ENCODE data around the gene ZNF33A.

DNA sequence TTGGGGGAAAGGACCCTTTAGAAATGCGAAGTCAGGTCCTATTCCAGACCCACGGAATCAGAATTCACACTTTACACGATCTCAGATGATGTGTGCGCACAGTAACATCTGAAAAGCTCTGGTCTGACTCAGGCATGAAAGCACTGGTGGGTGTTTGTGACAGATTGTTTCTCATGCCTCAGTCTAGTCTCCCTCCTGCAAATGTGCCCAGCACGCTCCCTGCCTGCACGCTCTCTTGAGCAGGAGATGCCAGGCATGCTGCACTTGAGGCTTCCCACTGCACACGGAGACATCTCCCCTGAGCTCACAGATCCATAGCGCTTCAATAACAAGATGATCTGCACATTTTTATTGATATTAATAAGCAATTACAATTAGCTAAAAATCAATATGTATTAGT is 60.0 kb downstream of the ZNF33A start:
- TF ChIP-seq, protein P1, sequence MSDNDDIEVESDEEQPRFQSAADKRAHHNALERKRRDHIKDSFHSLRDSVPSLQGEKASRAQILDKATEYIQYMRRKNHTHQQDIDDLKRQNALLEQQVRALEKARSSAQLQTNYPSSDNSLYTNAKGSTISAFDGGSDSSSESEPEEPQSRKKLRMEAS (IDR thresholded peaks at IDR 0.05), result no peak
- TF ChIP-seq, protein P2, sequence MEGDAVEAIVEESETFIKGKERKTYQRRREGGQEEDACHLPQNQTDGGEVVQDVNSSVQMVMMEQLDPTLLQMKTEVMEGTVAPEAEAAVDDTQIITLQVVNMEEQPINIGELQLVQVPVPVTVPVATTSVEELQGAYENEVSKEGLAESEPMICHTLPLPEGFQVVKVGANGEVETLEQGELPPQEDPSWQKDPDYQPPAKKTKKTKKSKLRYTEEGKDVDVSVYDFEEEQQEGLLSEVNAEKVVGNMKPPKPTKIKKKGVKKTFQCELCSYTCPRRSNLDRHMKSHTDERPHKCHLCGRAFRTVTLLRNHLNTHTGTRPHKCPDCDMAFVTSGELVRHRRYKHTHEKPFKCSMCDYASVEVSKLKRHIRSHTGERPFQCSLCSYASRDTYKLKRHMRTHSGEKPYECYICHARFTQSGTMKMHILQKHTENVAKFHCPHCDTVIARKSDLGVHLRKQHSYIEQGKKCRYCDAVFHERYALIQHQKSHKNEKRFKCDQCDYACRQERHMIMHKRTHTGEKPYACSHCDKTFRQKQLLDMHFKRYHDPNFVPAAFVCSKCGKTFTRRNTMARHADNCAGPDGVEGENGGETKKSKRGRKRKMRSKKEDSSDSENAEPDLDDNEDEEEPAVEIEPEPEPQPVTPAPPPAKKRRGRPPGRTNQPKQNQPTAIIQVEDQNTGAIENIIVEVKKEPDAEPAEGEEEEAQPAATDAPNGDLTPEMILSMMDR (IDR thresholded peaks at IDR 0.05; ENCODE audit: low read depth, low read length, missing input control), result no peak
- TF ChIP-seq GABPA (IDR thresholded peaks at IDR 0.05 in 1 of 2, conservative IDR thresholded peaks at IDR 0.05 in 1 of 2), result no peak
- no peak for TF ChIP-seq EGR1 (IDR thresholded peaks at IDR 0.05; ENCODE audit: low read depth in 2 of 2)
- TF ChIP-seq, protein P3, sequence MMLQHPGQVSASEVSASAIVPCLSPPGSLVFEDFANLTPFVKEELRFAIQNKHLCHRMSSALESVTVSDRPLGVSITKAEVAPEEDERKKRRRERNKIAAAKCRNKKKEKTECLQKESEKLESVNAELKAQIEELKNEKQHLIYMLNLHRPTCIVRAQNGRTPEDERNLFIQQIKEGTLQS (IDR thresholded peaks at IDR 0.05), result no peak
- no peak for TF ChIP-seq TAF1 (conservative IDR thresholded peaks at IDR 0.05)
- TF ChIP-seq HNF4G (IDR thresholded peaks at IDR 0.05), result no peak
